HepG2 (cell line): ENCODE measurements around the gene TF. TPM values are rescaled to one million over a fixed set of nuclear protein-coding genes. Genes with fewer than 3 reads are reported as not detected.

Experiments used
- ATAC-seq: fragments of 200-7000 bp; cut with Tn5 transposase; 3 replicates; pipeline ENCODE4 v1.9.1; 2020; ENCODE audit warnings: mild to moderate bottlenecking, moderate library complexity
- BruUV-seq: library from RNA; stranded (reverse); fragments of 400-500 nt; replicated peaks from 2 replicates; lab custom pipeline; 2021; lab: Mats Ljungman, UMichigan
- CTCF ChIA-PET: fragments of 300-600 bp; formaldehyde crosslinking; extraction: SDS; loops from one replicate; lab custom pipeline; 2021; ENCODE audit warnings: low total read pairs, inconsistent platforms, low intra/inter-chr PET ratio; lab: Yijun Ruan, JAX
- POLR2A ChIA-PET: fragments of 350-600 bp; sonication (Branson Sonifier 250); formaldehyde crosslinking; loops from one replicate; lab custom pipeline; 2020; ENCODE audit warnings: antibody characterized with exemption, inconsistent platforms; lab: Yijun Ruan, JAX
- DNase-seq: peaks from one replicate; pipeline ENCODE4 v3.0.0-alpha.2; 2015; ENCODE audit warnings: low spot score
- FAIRE-seq: peaks from 3 replicates; lab custom pipeline; 2011; peaks lifted over from hg19 to GRCh38; lab: Jason Lieb, UNC
- H2AFZ ChIP-seq: one replicate; pipeline ENCODE4 v1.6.1; 2011; ENCODE audit warnings: low read length, inconsistent platforms
- H3K27ac ChIP-seq: fragments of 300-600 bp; 3 replicates; pipeline ENCODE4 v1.8.0; 2011; ENCODE audit warnings: mixed run types, mild to moderate bottlenecking, mixed read lengths, low read length, inconsistent platforms; ENCODE audit not compliant: insufficient read depth; ENCODE audit errors: extremely low read length
- H3K27me3 ChIP-seq, 2 experiments: fragments of 200-600 bp in 1 of 2; 2 replicates in 1 of 2; 3 replicates in 1 of 2; pipeline versions ENCODE4 v1.6.0 to v1.8.0; 2011; ENCODE audit warnings: low read length in 2 of 2, mild to moderate bottlenecking in 2 of 2, moderate library complexity in 2 of 2, inconsistent platforms in 1 of 2; ENCODE audit not compliant: insufficient read depth in 2 of 2, control insufficient read depth in 1 of 2
- H3K36me3 ChIP-seq, 2 experiments: fragments of 200-600 bp in 1 of 2; replicated peaks in 1 of 2; 2 replicates in 1 of 2; 3 replicates in 1 of 2; pipeline versions ENCODE4 v1.5.1 to v1.8.0; 2011; ENCODE audit warnings: low read length in 2 of 2, inconsistent platforms in 1 of 2; ENCODE audit not compliant: insufficient read depth in 2 of 2, control insufficient read depth in 1 of 2
- H3K4me1 ChIP-seq: 2 replicates; pipeline ENCODE4 v1.5.1; 2012; ENCODE audit warnings: low read length, inconsistent platforms; ENCODE audit not compliant: insufficient read depth
- H3K4me2 ChIP-seq: 2 replicates; pipeline ENCODE4 v1.6.0; 2011; ENCODE audit warnings: low read depth, low read length, inconsistent platforms
- H3K4me3 ChIP-seq, 3 experiments: fragments of 200-600 bp in 1 of 3; sonication (generic), shearing (Covaris generic) in 1 of 3; replicated peaks in 1 of 3; 2 replicates each; pipeline ENCODE4 v1.5.1; 2011 to 2016; ENCODE audit warnings: low read length in 3 of 3, inconsistent platforms in 2 of 3, low read depth in 2 of 3, mild to moderate bottlenecking in 2 of 3, control low read depth in 1 of 3, mixed read lengths in 1 of 3; ENCODE audit not compliant: insufficient read depth in 1 of 3
- H3K79me2 ChIP-seq: one replicate; pipeline ENCODE4 v1.6.1; 2011; ENCODE audit warnings: low read length, inconsistent platforms; ENCODE audit not compliant: insufficient read depth
- H3K9ac ChIP-seq: 2 replicates; pipeline ENCODE4 v1.6.0; 2011; ENCODE audit warnings: mild to moderate bottlenecking, low read depth, low read length, inconsistent platforms; ENCODE audit not compliant: insufficient read depth
- H3K9me3 ChIP-seq: 2 replicates; pipeline ENCODE4 v1.5.1; 2012; ENCODE audit warnings: mild to moderate bottlenecking, low read length
- H4K20me1 ChIP-seq: 2 replicates; pipeline ENCODE4 v1.6.0; 2011; ENCODE audit warnings: inconsistent platforms, mild to moderate bottlenecking, low read length, moderate library complexity; ENCODE audit not compliant: insufficient read depth
- CEBPG ChIP-seq: IDR thresholded peaks from 2 replicates; pipeline ENCODE4 v1.6.1; 2016
- CHD4 ChIP-seq: fragments of 200-600 bp; sonication (generic); IDR thresholded peaks from 2 replicates; pipeline ENCODE4 v1.7.0; 2017; ENCODE audit warnings: mild to moderate bottlenecking, low read length, borderline replicate concordance
- DPF2 ChIP-seq: sonication (generic); formaldehyde crosslinking; IDR thresholded peaks from 2 replicates; pipeline ENCODE4 v1.4.0; 2020; ENCODE audit warnings: mild to moderate bottlenecking, low read depth, missing genetic modification reagents, borderline replicate concordance
- ERF ChIP-seq: IDR thresholded peaks from 2 replicates; pipeline ENCODE4 v1.6.1; 2018; ENCODE audit warnings: missing biosample characterization, missing genetic modification reagents
- HDAC2 ChIP-seq: sonication (generic); formaldehyde crosslinking; IDR thresholded peaks from 2 replicates; pipeline ENCODE4 v1.4.0; 2020; ENCODE audit warnings: missing genetic modification reagents
- SIN3B ChIP-seq: fragments of 150-350 bp; IDR thresholded peaks from 2 replicates; pipeline ENCODE4 v1.6.1; 2014; ENCODE audit warnings: low read length
- ZNF20 ChIP-seq: sonication (generic); formaldehyde crosslinking; IDR thresholded peaks from 2 replicates; pipeline ENCODE4 v1.4.0; 2020; ENCODE audit warnings: mild to moderate bottlenecking, moderate library complexity, missing genetic modification reagents
- ZNF264 ChIP-seq: sonication (generic); formaldehyde crosslinking; IDR thresholded peaks from 2 replicates; pipeline ENCODE4 v1.4.0; 2020; ENCODE audit warnings: missing genetic modification reagents
- ZNF451 ChIP-seq: sonication (generic); formaldehyde crosslinking; IDR thresholded peaks from 2 replicates; pipeline ENCODE4 v1.5.0; 2020; ENCODE audit warnings: mild to moderate bottlenecking, missing genetic modification reagents
- WGBS: methylation state at CpG from one replicate; pipeline ENCODE4 v1.1.6; 2017; ENCODE audit warnings: low lambda C conversion rate; 5-methylcytosine and 5-hydroxymethylcytosine counted together
- in situ Hi-C: cut with HindIII; loops from 2 replicates; pipeline ENCODE4 v1.10.0; 2017; ENCODE audit warnings: low pct_unique_long_range_greater_than_20kb; ENCODE audit not compliant: extremely low pct_ligation_motif_present
- intact Hi-C: fragments of 100-400 bp; cut with micrococcal nuclease; formaldehyde crosslinking; loops from one replicate; pipeline ENCODE4 v1.10.0; 2022; ENCODE audit not compliant: unreplicated experiment
- polyA plus RNA-seq, 8 experiments: library from polyadenylated mRNA; depleted of rRNA in 3 of 8; stranded (reverse) in 7 of 8; unstranded in 1 of 8; fragments of >200 nt; fragmentation: Illumina TruSeq in 4 of 8; extraction: Trizol in 4 of 8; gene quantifications; 2 replicates each; pipeline versions ENCODE4 v1.2.1 to v1.2.3, GENCODE V29; 2011 to 2016; ENCODE audit warnings: low read depth in 4 of 8, missing spikeins in 1 of 8, mixed read lengths in 1 of 8; ENCODE audit not compliant: insufficient read depth in 1 of 8
- total RNA-seq, 5 experiments: library from RNA; depleted of rRNA; stranded (reverse); fragments of >200 nt; fragmentation: Illumina TruSeq; extraction: Trizol; gene quantifications; 2 replicates each; pipeline ENCODE4 v1.2.3, GENCODE V29; 2016; ENCODE audit warnings: low read depth in 1 of 5
- TF ChIP-seq, protein P1 (sequence below): sonication (generic); formaldehyde crosslinking; IDR thresholded peaks from 2 replicates; pipeline ENCODE4 v1.4.0; 2020; ENCODE audit warnings: missing genetic modification reagents

The TF gene
- total and polyA plus RNA-seq, 2 of the 13 experiments (the other 11 are each of a cell fraction or from before 2014, with no cell fraction given): 10,074 to 11,821 TPM

DNA sequence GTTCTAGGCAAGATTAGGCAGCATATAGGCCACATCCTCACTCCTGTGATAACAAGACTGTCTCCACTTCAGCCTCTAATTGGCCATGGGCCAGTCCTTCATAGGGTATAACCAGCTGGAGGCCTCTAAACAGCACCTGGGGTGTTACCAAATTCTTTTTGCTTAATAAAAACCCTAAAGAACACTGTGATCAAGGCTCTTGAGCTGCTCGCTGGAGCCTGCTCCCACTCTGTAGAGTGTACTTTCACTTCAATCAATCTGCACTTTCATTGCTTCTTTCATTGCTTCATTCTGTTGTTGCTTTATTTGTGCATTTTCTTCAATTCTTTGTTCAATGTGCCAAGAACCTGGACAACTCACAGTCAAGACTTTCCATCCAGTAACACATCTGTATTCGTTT is 48.2 kb upstream of the TF start:
- in situ Hi-C loops: no loop called here
- H3K27ac ChIP-seq: no peak overlapping the region
- TF ChIP-seq ZNF20 (CRISPR knock-in tag) (peak; percentile 97), CHD4 (no peak), SIN3B (no peak), HDAC2 (CRISPR knock-in tag) (no peak)
- TF ChIP-seq, protein P1, sequence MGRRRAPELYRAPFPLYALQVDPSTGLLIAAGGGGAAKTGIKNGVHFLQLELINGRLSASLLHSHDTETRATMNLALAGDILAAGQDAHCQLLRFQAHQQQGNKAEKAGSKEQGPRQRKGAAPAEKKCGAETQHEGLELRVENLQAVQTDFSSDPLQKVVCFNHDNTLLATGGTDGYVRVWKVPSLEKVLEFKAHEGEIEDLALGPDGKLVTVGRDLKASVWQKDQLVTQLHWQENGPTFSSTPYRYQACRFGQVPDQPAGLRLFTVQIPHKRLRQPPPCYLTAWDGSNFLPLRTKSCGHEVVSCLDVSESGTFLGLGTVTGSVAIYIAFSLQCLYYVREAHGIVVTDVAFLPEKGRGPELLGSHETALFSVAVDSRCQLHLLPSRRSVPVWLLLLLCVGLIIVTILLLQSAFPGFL: no peak
- TF ChIP-seq, all 625 proteins: peak for 1
- H3K36me3 ChIP-seq: no peaks in the 10 kb centered on the region
- no peaks in the 10 kb centered on the region for H3K27me3 ChIP-seq
- ATAC-seq: no peak
- H3K9me3 ChIP-seq: no peaks in the 10 kb centered on the region
- intact Hi-C loops: no loop called here
- 56% methylated on average over 2 of the region's 2 CpGs for WGBS
- H2AFZ ChIP-seq: no peak overlapping the region
- ChIA-PET POLR2A (no interaction called here), CTCF (no interaction called here)
- no peak overlapping the region for H3K9ac ChIP-seq
- H4K20me1 ChIP-seq: no peaks in the 10 kb centered on the region
- H3K4me3 ChIP-seq: no peak overlapping the region
- no peak overlapping the region for H3K4me2 ChIP-seq
- no peak for DNase-seq
- H3K4me1 ChIP-seq: peaks cover 32% of the 10 kb centered on the region
- BruUV-seq: no TSS peak
- FAIRE-seq: no peak
- H3K79me2 ChIP-seq: no peaks in the 10 kb centered on the region

DNA sequence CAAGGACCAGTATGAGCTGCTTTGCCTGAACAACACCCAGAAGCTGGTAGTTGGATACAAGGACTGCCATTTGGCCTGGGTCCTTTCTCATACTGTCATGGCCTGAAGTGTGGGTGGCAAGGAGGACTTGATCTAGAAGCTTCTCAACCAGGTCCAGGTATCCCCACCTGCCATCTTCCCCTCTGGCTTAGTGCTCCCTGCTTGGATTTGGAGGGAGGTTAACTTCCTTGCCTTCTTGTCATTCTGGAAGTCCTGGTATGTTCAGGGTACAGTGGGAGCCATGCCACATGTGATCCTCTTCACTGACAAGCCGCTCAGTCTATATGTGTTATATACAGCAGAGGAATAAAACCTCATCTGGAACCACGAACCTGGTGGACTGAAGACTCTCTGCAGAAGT is 46.7 kb upstream of the TF start:
- no peaks in the 10 kb centered on the region for H3K79me2 ChIP-seq
- no peak overlapping the region for H3K4me3 ChIP-seq
- no peak for ATAC-seq
- no peaks in the 10 kb centered on the region for H3K9me3 ChIP-seq
- H4K20me1 ChIP-seq: no peaks in the 10 kb centered on the region
- H3K4me1 ChIP-seq: peaks cover 31% of the 10 kb centered on the region
- in situ Hi-C loops: no loop called here
- WGBS: 50% methylated on average over 2 of the region's 2 CpGs
- no peak overlapping the region for H2AFZ ChIP-seq
- no peak for DNase-seq
- H3K4me2 ChIP-seq: no peak overlapping the region
- H3K36me3 ChIP-seq: no peaks in the 10 kb centered on the region
- H3K27ac ChIP-seq: no peak overlapping the region
- H3K9ac ChIP-seq: no peak overlapping the region
- ChIA-PET CTCF (no interaction called here), POLR2A (no interaction called here)
- TF ChIP-seq CEBPG: no peak
- TF ChIP-seq DPF2 (CRISPR knock-in tag): no peak
- no peak for TF ChIP-seq ZNF451 (CRISPR knock-in tag)
- TF ChIP-seq ZNF264 (CRISPR knock-in tag): no peak
- TF ChIP-seq ERF (CRISPR knock-in tag): no peak
- no peak for FAIRE-seq
- no TSS peak for BruUV-seq
- intact Hi-C loops: no loop called here
- no peaks in the 10 kb centered on the region for H3K27me3 ChIP-seq
